Measurements from ENCODE around the gene LRRTM3.

GRCh38 chr10:66940965-66941364 lies 15.1 kb downstream of the LRRTM3 start:
- TF ChIP-seq CTCF (IDR thresholded peaks at IDR 0.05) (no peak), POLR2A (IDR thresholded peaks at IDR 0.05) (no peak)

All from heart left ventricle (tissue), 13 donors.